Anterior cingulate cortex (tissue), 58 donors: Measurements from ENCODE around the gene MYCBPAP.
"Not testable (repeated sequence)": the region's sequence is repeated elsewhere in the genome, so short reads cannot be mapped to it uniquely, and the experiment has no call there.

Experiments used
- DNase-seq, 58 donors: peaks; one replicate each; lab custom pipeline; 2025; lab: John Stamatoyannopoulos, UW

The MYCBPAP gene

GRCh38 chr17:50471009-50471905 lies 37.0 kb upstream of the MYCBPAP start:
- no peak for DNase-seq

- no peak for DNase-seq
These were observed 36.0 kb upstream of the MYCBPAP start for GRCh38 chr17:50472286-50472685.

- DNase-seq: peak in 3 of 58 donors; percentile 21 to 61 (median 37)
These were observed 35.5 kb upstream of the MYCBPAP start for GRCh38 chr17:50472761-50473161.

- DNase-seq: no peak
These were observed 34.3 kb upstream of the MYCBPAP start for GRCh38 chr17:50473901-50474300.

GRCh38 chr17:50474523-50474922 lies 33.7 kb upstream of the MYCBPAP start:
- DNase-seq: no peak

GRCh38 chr17:50475362-50475761 lies 32.9 kb upstream of the MYCBPAP start:
- DNase-seq: no peak

GRCh38 chr17:50475775-50476544 lies 32.3 kb upstream of the MYCBPAP start:
- not testable (repeated sequence) for DNase-seq

- no peak for DNase-seq
These were observed 31.5 kb upstream of the MYCBPAP start for GRCh38 chr17:50476545-50477315.

- no peak for DNase-seq
These were observed 30.3 kb upstream of the MYCBPAP start for GRCh38 chr17:50477976-50478375.

- DNase-seq: peak in 56 of 58 donors; percentile 19 to 89 (median 76)
These were observed 29.6 kb upstream of the MYCBPAP start, which contains the start of gene RSAD1 for GRCh38 chr17:50478391-50479381. TSS of gene RSAD1 (plus strand) at chr17:50478860. CDS start at chr17:50478885, 25 bp downstream.

GRCh38 chr17:50479522-50480141 lies 28.6 kb upstream of the MYCBPAP start:
- DNase-seq: peak in 40 of 58 donors; percentile 9 to 60 (median 29)

GRCh38 chr17:50480142-50480764 lies 28.0 kb upstream of the MYCBPAP start:
- no peak for DNase-seq

GRCh38 chr17:50480854-50481490 lies 27.3 kb upstream of the MYCBPAP start:
- DNase-seq: no peak

GRCh38 chr17:50481648-50482047 lies 26.6 kb upstream of the MYCBPAP start:
- no peak for DNase-seq

GRCh38 chr17:50482110-50482509 lies 26.1 kb upstream of the MYCBPAP start:
- DNase-seq: peak in 1 of 58 donors; percentile 60

GRCh38 chr17:50482516-50482915 lies 25.7 kb upstream of the MYCBPAP start:
- peak in 57 of 58 donors; percentile 15 to 96 (median 79) for DNase-seq

- no peak for DNase-seq
These were observed 25.0 kb upstream of the MYCBPAP start for GRCh38 chr17:50483266-50483665.
